CD4-positive, CD25-positive, alpha-beta regulatory T cell (primary cell): ENCODE measurements around the gene CNTNAP2. TPM values are rescaled to one million over a fixed set of nuclear protein-coding genes. Genes with fewer than 3 reads are reported as not detected.

ENCODE experiments used
- ATAC-seq, 2 donors: fragments of 150-1000 bp; cut with Tn5 transposase; one replicate each; pipeline ENCODE4 v1.10.0; 2021; ENCODE audit warnings: low read depth in 2 of 2, moderate number of reproducible peaks in 2 of 2, moderate library complexity in 1 of 2
- DNase-seq, 3 donors: peaks; one replicate each; pipeline versions ENCODE4 v3.0.0 to v3.0.0-alpha.2; 2012 to 2022; ENCODE audit warnings: mixed read lengths in 1 of 3
- H3K27ac ChIP-seq: one replicate; pipeline ENCODE4 v1.7.0; 2013; ENCODE audit warnings: mild to moderate bottlenecking, low read length; ENCODE audit not compliant: insufficient read depth, poor library complexity, severe bottlenecking
- H3K27me3 ChIP-seq: one replicate; pipeline ENCODE4 v1.7.0; 2013; ENCODE audit warnings: low read length; ENCODE audit not compliant: control insufficient read depth, insufficient read depth
- H3K36me3 ChIP-seq: one replicate; pipeline ENCODE4 v1.7.0; 2013; ENCODE audit warnings: mild to moderate bottlenecking, low read length, moderate library complexity; ENCODE audit not compliant: control insufficient read depth, insufficient read depth
- H3K4me1 ChIP-seq: 2 replicates; pipeline ENCODE4 v1.7.0; 2013; ENCODE audit warnings: mild to moderate bottlenecking, low read length; ENCODE audit not compliant: insufficient read depth, control insufficient read depth, poor library complexity, severe bottlenecking
- H3K4me3 ChIP-seq: one replicate; pipeline ENCODE4 v1.7.0; 2013; ENCODE audit warnings: low read depth, mild to moderate bottlenecking, low read length, moderate library complexity
- H3K9me3 ChIP-seq, 2 experiments: 1 replicate in 1 of 2; 2 replicates in 1 of 2; pipeline ENCODE4 v1.7.0; 2013; ENCODE audit warnings: low read length in 2 of 2, mild to moderate bottlenecking in 1 of 2, moderate library complexity in 1 of 2; ENCODE audit not compliant: control insufficient read depth in 2 of 2
- H3K27ac Mint-ChIP-seq, 3 donors: one replicate each; pipeline ENCODE4 v1.8.0; 2020 to 2022; ENCODE audit warnings: mild to moderate bottlenecking in 3 of 3, mixed read lengths in 3 of 3, moderate library complexity in 2 of 3
- H3K27me3 Mint-ChIP-seq: one replicate; pipeline ENCODE4 v1.8.0; 2022; ENCODE audit warnings: mild to moderate bottlenecking, mixed read lengths
- H3K36me3 Mint-ChIP-seq: one replicate; pipeline ENCODE4 v1.8.0; 2020; ENCODE audit warnings: mixed read lengths
- H3K4me1 Mint-ChIP-seq, 4 donors: one replicate each; pipeline ENCODE4 v1.8.0; 2020 to 2022; ENCODE audit warnings: mixed read lengths in 4 of 4, mild to moderate bottlenecking in 1 of 4
- H3K4me3 Mint-ChIP-seq, 4 donors: one replicate each; pipeline ENCODE4 v1.8.0; 2020 to 2022; ENCODE audit warnings: mild to moderate bottlenecking in 4 of 4, mixed read lengths in 4 of 4, moderate library complexity in 3 of 4
- H3K9me3 Mint-ChIP-seq, 7 donors: one replicate each; pipeline ENCODE4 v1.8.0; 2020 to 2022; ENCODE audit warnings: mixed read lengths in 7 of 7, mild to moderate bottlenecking in 3 of 7, moderate library complexity in 2 of 7
- polyA plus RNA-seq, 4 donors: library from polyadenylated mRNA; unstranded; fragments of 300-500 nt; fragmentation: Illumina TruSeq; gene quantifications; one replicate each; pipeline ENCODE4 v1.2.3, GENCODE V29; 2021
- total RNA-seq: library from RNA; stranded (reverse); gene quantifications from one replicate; pipeline ENCODE4 v1.2.3, GENCODE V29; 2022

The CNTNAP2 gene
- total and polyA plus RNA-seq, 5 donors from 2014 or later: 0.02 to 0.15 TPM; not detected in 3

- Histone ChIP-seq H3K4me1 (no peaks in the 10 kb centered on the region), H3K36me3 (no peaks in the 10 kb centered on the region), H3K9me3 (peaks cover 0 to 2% of the 10 kb centered on the region in 2 experiments), H3K27ac (no peak overlapping the region), H3K27me3 (no peaks in the 10 kb centered on the region), H3K4me3 (no peak overlapping the region)
- no peaks in the 10 kb centered on the region for H3K27me3 Mint-ChIP-seq
- no peak for ATAC-seq
- H3K4me1 Mint-ChIP-seq: no peaks in the 10 kb centered on the region
- no peaks in the 10 kb centered on the region for H3K36me3 Mint-ChIP-seq
- DNase-seq: no peak
- H3K4me3 Mint-ChIP-seq: no peak overlapping the region
- no peak overlapping the region for H3K27ac Mint-ChIP-seq
- H3K9me3 Mint-ChIP-seq: peaks cover 0 to 27% (median 10%) of the 10 kb centered on the region in 7 donors
Observed at GRCh38 chr7:146937836-146938235, 821.2 kb downstream of the CNTNAP2 start.

DNA sequence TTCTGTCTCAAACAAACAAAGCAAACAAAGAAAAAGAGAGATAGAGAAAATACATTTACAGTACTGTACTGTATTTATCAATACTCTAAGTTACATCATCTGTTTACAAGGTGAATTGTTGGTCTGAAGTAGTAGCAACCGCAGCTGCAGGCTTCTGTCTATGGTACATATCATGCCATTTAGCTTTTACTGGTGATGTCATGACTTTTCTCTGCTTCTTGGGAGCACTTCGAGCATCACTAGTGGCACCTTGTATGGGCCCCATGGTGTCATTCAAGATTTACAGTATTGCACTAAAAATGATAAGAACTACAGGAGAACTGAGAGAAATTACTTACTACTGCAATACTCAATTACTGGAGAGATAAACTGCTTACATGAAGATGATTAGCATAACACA, 826.9 kb downstream of the CNTNAP2 start:
- Mint-ChIP-seq H3K27me3 (no peaks in the 10 kb centered on the region), H3K9me3 (peaks cover 0 to 22% (median 5%) of the 10 kb centered on the region in 7 donors), H3K4me3 (no peak overlapping the region), H3K36me3 (no peaks in the 10 kb centered on the region), H3K27ac (no peak overlapping the region), H3K4me1 (no peaks in the 10 kb centered on the region)
- Histone ChIP-seq H3K9me3 (no peaks in the 10 kb centered on the region), H3K4me3 (no peak overlapping the region), H3K4me1 (no peaks in the 10 kb centered on the region), H3K27me3 (no peaks in the 10 kb centered on the region), H3K27ac (no peak overlapping the region), H3K36me3 (no peaks in the 10 kb centered on the region)
- no peak for ATAC-seq
- no peak for DNase-seq

DNA sequence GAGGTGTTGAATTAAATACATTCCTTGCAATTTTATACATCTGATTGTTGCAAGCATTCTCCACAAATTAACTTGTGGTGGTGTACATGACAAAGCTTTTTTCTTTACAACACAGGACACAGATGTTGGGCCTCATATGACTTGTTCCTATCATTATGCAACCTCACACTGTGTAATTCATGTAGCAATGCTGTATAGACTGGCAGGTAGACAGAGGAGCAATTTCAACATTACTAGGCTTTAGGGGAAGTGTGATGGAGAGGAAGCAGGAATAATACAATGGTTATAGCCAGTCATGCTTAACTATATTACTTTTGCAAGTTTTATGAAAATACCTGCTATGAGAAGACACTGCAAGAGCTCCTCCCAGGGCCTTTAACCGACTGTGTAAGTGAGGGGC, 832.1 kb downstream of the CNTNAP2 start:
- no peak for ATAC-seq
- Mint-ChIP-seq H3K4me1 (no peaks in the 10 kb centered on the region), H3K36me3 (no peaks in the 10 kb centered on the region), H3K4me3 (peak overlapping the region in 1 of 4 donors; percentile 73), H3K27ac (no peak overlapping the region), H3K27me3 (no peaks in the 10 kb centered on the region), H3K9me3 (peaks cover 2 to 13% (median 5%) of the 10 kb centered on the region in 7 donors)
- Histone ChIP-seq H3K4me3 (no peak overlapping the region), H3K9me3 (no peaks in the 10 kb centered on the region), H3K4me1 (no peaks in the 10 kb centered on the region), H3K27ac (no peak overlapping the region), H3K27me3 (no peaks in the 10 kb centered on the region), H3K36me3 (no peaks in the 10 kb centered on the region)
- no peak for DNase-seq

DNA sequence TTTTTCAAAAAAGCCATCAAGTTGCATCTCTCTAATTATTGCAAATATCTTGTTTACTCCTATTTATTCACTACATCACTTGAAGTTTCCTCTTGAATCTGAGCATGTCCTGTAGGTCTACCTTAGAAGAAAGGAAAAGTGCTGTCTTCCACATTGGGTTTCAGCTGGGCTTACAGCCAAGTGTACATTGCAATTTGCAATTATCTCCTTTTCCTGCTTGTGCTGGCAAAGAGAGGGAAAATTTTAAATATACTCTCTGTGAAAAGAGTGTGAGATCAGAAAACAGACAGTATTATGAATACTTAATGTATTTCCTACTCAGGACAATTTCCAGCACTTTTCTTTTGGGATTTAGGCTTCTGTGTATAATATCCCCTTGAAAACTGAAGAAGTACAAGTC, 839.7 kb downstream of the CNTNAP2 start:
- Mint-ChIP-seq H3K36me3 (no peaks in the 10 kb centered on the region), H3K4me3 (no peak overlapping the region), H3K4me1 (no peaks in the 10 kb centered on the region), H3K27ac (no peak overlapping the region), H3K9me3 (peaks cover 5 to 19% (median 8%) of the 10 kb centered on the region in 7 donors), H3K27me3 (no peaks in the 10 kb centered on the region)
- no peaks in the 10 kb centered on the region for H3K27me3 ChIP-seq
- H3K9me3 ChIP-seq: peaks cover 3 to 10% of the 10 kb centered on the region in 2 experiments
- no peak overlapping the region for H3K4me3 ChIP-seq
- no peak for DNase-seq
- H3K4me1 ChIP-seq: no peaks in the 10 kb centered on the region
- no peaks in the 10 kb centered on the region for H3K36me3 ChIP-seq
- no peak overlapping the region for H3K27ac ChIP-seq
- no peak for ATAC-seq

DNA sequence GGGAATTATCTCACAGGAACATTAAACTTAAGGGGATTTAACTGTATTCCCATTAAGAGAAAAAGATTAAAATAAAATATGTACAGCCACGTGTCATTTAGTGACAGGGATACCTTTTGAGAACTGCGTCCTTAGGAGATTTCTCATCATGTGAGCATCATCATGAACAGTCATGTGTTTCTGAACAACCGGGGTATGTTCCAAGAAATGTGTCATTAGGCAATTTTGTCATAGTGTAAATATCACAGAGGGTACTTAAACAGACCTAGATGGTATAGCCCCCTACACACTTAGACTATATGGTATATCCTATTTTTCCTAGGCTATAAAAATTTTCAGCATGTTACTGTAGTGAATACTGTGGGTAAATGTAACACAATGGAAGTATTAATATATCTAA, 840.3 kb downstream of the CNTNAP2 start:
- Histone ChIP-seq H3K36me3 (no peaks in the 10 kb centered on the region), H3K27me3 (no peaks in the 10 kb centered on the region), H3K9me3 (peaks cover 3 to 14% of the 10 kb centered on the region in 2 experiments), H3K27ac (no peak overlapping the region), H3K4me3 (no peak overlapping the region), H3K4me1 (no peaks in the 10 kb centered on the region)
- DNase-seq (no peak), ATAC-seq (no peak)
- no peaks in the 10 kb centered on the region for H3K27me3 Mint-ChIP-seq
- no peaks in the 10 kb centered on the region for H3K36me3 Mint-ChIP-seq
- H3K27ac Mint-ChIP-seq: no peak overlapping the region
- H3K4me1 Mint-ChIP-seq: no peaks in the 10 kb centered on the region
- no peak overlapping the region for H3K4me3 Mint-ChIP-seq
- peaks cover 5 to 15% (median 8%) of the 10 kb centered on the region in 7 donors for H3K9me3 Mint-ChIP-seq

DNA sequence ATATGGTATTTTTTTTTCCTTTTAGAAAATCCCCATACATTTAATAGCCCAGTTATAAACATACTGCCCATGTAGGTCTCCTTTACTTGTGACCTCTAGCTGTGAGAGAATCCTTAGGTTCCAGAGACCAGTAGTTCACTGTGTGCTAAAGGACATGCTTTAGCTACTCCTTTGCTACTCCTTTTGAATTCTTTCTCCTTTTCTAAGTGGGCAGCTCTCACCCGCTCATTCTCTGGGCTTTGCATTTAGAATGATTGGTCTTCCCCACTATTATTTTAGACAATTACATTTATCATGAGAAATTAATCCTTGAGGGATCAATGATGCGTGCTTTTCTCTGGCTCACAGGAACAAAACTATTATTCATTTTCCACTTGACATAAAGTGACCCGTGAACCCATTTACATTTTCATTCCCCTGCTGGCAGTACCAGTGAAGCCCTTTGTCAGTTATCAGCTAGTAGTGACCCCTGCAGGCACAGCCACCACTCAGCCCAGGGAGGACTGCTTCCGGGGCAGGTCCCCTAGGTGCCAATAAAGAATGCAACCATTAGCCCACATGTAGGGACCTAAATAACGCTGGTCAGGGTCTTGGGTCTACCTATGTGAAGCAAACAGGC, 844.3 kb downstream of the CNTNAP2 start:
- Mint-ChIP-seq H3K27me3 (no peaks in the 10 kb centered on the region), H3K27ac (no peak overlapping the region), H3K9me3 (peaks cover 5 to 15% (median 9%) of the 10 kb centered on the region in 7 donors), H3K36me3 (no peaks in the 10 kb centered on the region), H3K4me1 (no peaks in the 10 kb centered on the region), H3K4me3 (no peak overlapping the region)
- Histone ChIP-seq H3K36me3 (no peaks in the 10 kb centered on the region), H3K9me3 (peaks cover 3 to 18% of the 10 kb centered on the region in 2 experiments), H3K27ac (no peak overlapping the region), H3K4me3 (no peak overlapping the region), H3K4me1 (no peaks in the 10 kb centered on the region), H3K27me3 (no peaks in the 10 kb centered on the region)
- DNase-seq: no peak
- ATAC-seq: no peak

DNA sequence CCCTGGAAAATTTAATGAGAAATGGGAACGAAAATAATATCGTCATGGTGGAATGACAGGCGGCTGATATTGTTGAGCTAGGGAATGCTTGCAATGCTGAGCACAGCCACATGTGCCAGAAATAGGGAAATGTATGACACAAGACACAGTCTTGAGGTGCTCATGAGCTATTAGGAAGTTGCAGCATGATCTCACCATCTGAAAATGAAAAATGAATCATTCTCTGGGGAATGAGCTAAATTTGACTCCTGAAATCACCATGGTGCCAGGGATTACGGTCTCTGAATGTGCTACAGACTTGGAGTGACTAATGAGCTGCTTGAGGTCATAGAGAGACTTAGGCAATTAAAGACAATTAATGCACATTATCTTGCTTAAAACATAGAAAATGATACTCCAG, 845.0 kb downstream of the CNTNAP2 start:
- no peak for ATAC-seq
- Mint-ChIP-seq H3K36me3 (no peaks in the 10 kb centered on the region), H3K27me3 (no peaks in the 10 kb centered on the region), H3K27ac (no peak overlapping the region), H3K4me3 (no peak overlapping the region), H3K9me3 (peaks cover 5 to 14% (median 10%) of the 10 kb centered on the region in 7 donors), H3K4me1 (no peaks in the 10 kb centered on the region)
- H3K9me3 ChIP-seq: peaks cover 3 to 18% of the 10 kb centered on the region in 2 experiments
- no peaks in the 10 kb centered on the region for H3K36me3 ChIP-seq
- H3K4me1 ChIP-seq: no peaks in the 10 kb centered on the region
- H3K4me3 ChIP-seq: no peak overlapping the region
- DNase-seq: no peak
- no peaks in the 10 kb centered on the region for H3K27me3 ChIP-seq
- no peak overlapping the region for H3K27ac ChIP-seq

GRCh38 chr7:146966274-146966673, 849.7 kb downstream of the CNTNAP2 start:
- ATAC-seq: no peak
- H3K4me3 Mint-ChIP-seq: no peak overlapping the region
- no peak overlapping the region for H3K4me3 ChIP-seq
- no peaks in the 10 kb centered on the region for H3K4me1 Mint-ChIP-seq
- DNase-seq: no peak
- no peaks in the 10 kb centered on the region for H3K4me1 ChIP-seq
- peaks cover 0 to 9% of the 10 kb centered on the region in 2 experiments for H3K9me3 ChIP-seq
- no peak overlapping the region for H3K27ac Mint-ChIP-seq
- no peak overlapping the region for H3K27ac ChIP-seq
- no peaks in the 10 kb centered on the region for H3K27me3 Mint-ChIP-seq
- H3K36me3 ChIP-seq: no peaks in the 10 kb centered on the region
- peaks cover 0 to 8% (median 7%) of the 10 kb centered on the region in 7 donors for H3K9me3 Mint-ChIP-seq
- no peaks in the 10 kb centered on the region for H3K27me3 ChIP-seq
- no peaks in the 10 kb centered on the region for H3K36me3 Mint-ChIP-seq
